ENCODE measurements around the gene HRCT1.
"Not testable (repeated sequence)": the region's sequence is repeated elsewhere in the genome, so short reads cannot be mapped to it uniquely, and the experiment has no call there.

Gene HRCT1

GRCh38 chr9:35870351-35870923, 35.6 kb upstream of the HRCT1 start, which contains the start of gene OR13J1:
Gene OR13J1 (minus strand): TSS chr9:35870401. CDS start chr9:35870401, 0 bp downstream.
- Mint-ChIP-seq H3K9me3 (no peaks in the 10 kb centered on the region), H3K4me3 (no peak within 1 kb of the TSS), H3K36me3 (ENCODE audit: low read depth) (no peaks in the 10 kb centered on the region), H3K27ac (no peak within 1 kb of the TSS), H3K27me3 (ENCODE audit: low read depth) (peaks cover 7% of the 10 kb centered on the region), H3K4me1 (ENCODE audit: low read depth) (no peaks in the 10 kb centered on the region)
- no peak for DNase-seq (ENCODE audit: low spot score)

GRCh38 chr9:35871545-35871944, 34.5 kb upstream of the HRCT1 start:
- H3K36me3 Mint-ChIP-seq (ENCODE audit: low read depth) = no peaks in the 10 kb centered on the region
- H3K4me1 Mint-ChIP-seq (ENCODE audit: low read depth) = no peaks in the 10 kb centered on the region
- H3K4me3 Mint-ChIP-seq = no peak overlapping the region
- DNase-seq (ENCODE audit: low spot score) = no peak
- peaks cover 1% of the 10 kb centered on the region for H3K9me3 Mint-ChIP-seq
- H3K27ac Mint-ChIP-seq = no peak overlapping the region
- H3K27me3 Mint-ChIP-seq (ENCODE audit: low read depth) = peaks cover 13% of the 10 kb centered on the region

GRCh38 chr9:35872505-35872904, 33.5 kb upstream of the HRCT1 start:
- H3K27me3 Mint-ChIP-seq (ENCODE audit: low read depth) = peaks cover 21% of the 10 kb centered on the region
- H3K9me3 Mint-ChIP-seq = peaks cover 10% of the 10 kb centered on the region
- no peak overlapping the region for H3K27ac Mint-ChIP-seq
- H3K4me3 Mint-ChIP-seq = no peak overlapping the region
- no peaks in the 10 kb centered on the region for H3K36me3 Mint-ChIP-seq (ENCODE audit: low read depth)
- no peaks in the 10 kb centered on the region for H3K4me1 Mint-ChIP-seq (ENCODE audit: low read depth)
- no peak for DNase-seq (ENCODE audit: low spot score)

- Mint-ChIP-seq H3K36me3 (ENCODE audit: low read depth) (no peaks in the 10 kb centered on the region), H3K4me3 (no peak overlapping the region), H3K9me3 (peaks cover 6% of the 10 kb centered on the region), H3K27ac (no peak overlapping the region), H3K4me1 (ENCODE audit: low read depth) (no peaks in the 10 kb centered on the region), H3K27me3 (ENCODE audit: low read depth) (peaks cover 50% of the 10 kb centered on the region)
- peak; percentile 52 for DNase-seq (ENCODE audit: low spot score)
Measured at GRCh38 chr9:35882263-35882848, 23.6 kb upstream of the HRCT1 start.

- DNase-seq (ENCODE audit: low spot score) = no peak
- Mint-ChIP-seq H3K27ac (no peak overlapping the region), H3K4me1 (ENCODE audit: low read depth) (no peaks in the 10 kb centered on the region), H3K9me3 (no peaks in the 10 kb centered on the region), H3K4me3 (no peak overlapping the region), H3K27me3 (ENCODE audit: low read depth) (peaks cover 43% of the 10 kb centered on the region), H3K36me3 (ENCODE audit: low read depth) (no peaks in the 10 kb centered on the region)
Measured at GRCh38 chr9:35882996-35883395, 23.0 kb upstream of the HRCT1 start.

GRCh38 chr9:35884908-35885307, 21.1 kb upstream of the HRCT1 start:
- not testable (repeated sequence) for H3K4me3 Mint-ChIP-seq; H3K4me1 Mint-ChIP-seq (ENCODE audit: low read depth); H3K9me3 Mint-ChIP-seq; H3K27ac Mint-ChIP-seq; H3K36me3 Mint-ChIP-seq (ENCODE audit: low read depth); DNase-seq (ENCODE audit: low spot score)
- peaks cover 39% of the 10 kb centered on the region for H3K27me3 Mint-ChIP-seq (ENCODE audit: low read depth)

GRCh38 chr9:35891646-35892045, 14.4 kb upstream of the HRCT1 start:
- no peaks in the 10 kb centered on the region for H3K36me3 Mint-ChIP-seq (ENCODE audit: low read depth)
- DNase-seq (ENCODE audit: low spot score) = no peak
- H3K4me3 Mint-ChIP-seq = no peak overlapping the region
- no peaks in the 10 kb centered on the region for H3K9me3 Mint-ChIP-seq
- H3K27ac Mint-ChIP-seq = no peak overlapping the region
- no peaks in the 10 kb centered on the region for H3K4me1 Mint-ChIP-seq (ENCODE audit: low read depth)
- peaks cover 39% of the 10 kb centered on the region for H3K27me3 Mint-ChIP-seq (ENCODE audit: low read depth)

GRCh38 chr9:35892051-35892450, 14.0 kb upstream of the HRCT1 start:
- Mint-ChIP-seq H3K4me1 (ENCODE audit: low read depth) (no peaks in the 10 kb centered on the region), H3K27ac (no peak overlapping the region), H3K4me3 (no peak overlapping the region), H3K36me3 (ENCODE audit: low read depth) (no peaks in the 10 kb centered on the region), H3K27me3 (ENCODE audit: low read depth) (peaks cover 37% of the 10 kb centered on the region), H3K9me3 (no peaks in the 10 kb centered on the region)
- no peak for DNase-seq (ENCODE audit: low spot score)

GRCh38 chr9:35896570-35896969, 9.4 kb upstream of the HRCT1 start:
- no peak for DNase-seq (ENCODE audit: low spot score)
- H3K36me3 Mint-ChIP-seq (ENCODE audit: low read depth) = no peaks in the 10 kb centered on the region
- no peaks in the 10 kb centered on the region for H3K9me3 Mint-ChIP-seq
- no peak overlapping the region for H3K27ac Mint-ChIP-seq
- no peak overlapping the region for H3K4me3 Mint-ChIP-seq
- H3K4me1 Mint-ChIP-seq (ENCODE audit: low read depth) = no peaks in the 10 kb centered on the region
- peaks cover 43% of the 10 kb centered on the region for H3K27me3 Mint-ChIP-seq (ENCODE audit: low read depth)

- not testable (repeated sequence) for H3K9me3 Mint-ChIP-seq; DNase-seq (ENCODE audit: low spot score); H3K4me3 Mint-ChIP-seq; H3K27ac Mint-ChIP-seq; H3K36me3 Mint-ChIP-seq (ENCODE audit: low read depth); H3K4me1 Mint-ChIP-seq (ENCODE audit: low read depth)
- H3K27me3 Mint-ChIP-seq (ENCODE audit: low read depth) = peaks cover 37% of the 10 kb centered on the region
Measured at GRCh38 chr9:35897376-35898099, 8.5 kb upstream of the HRCT1 start.

GRCh38 chr9:35898337-35898736, 7.7 kb upstream of the HRCT1 start:
- no peaks in the 10 kb centered on the region for H3K36me3 Mint-ChIP-seq (ENCODE audit: low read depth)
- peaks cover 39% of the 10 kb centered on the region for H3K27me3 Mint-ChIP-seq (ENCODE audit: low read depth)
- H3K27ac Mint-ChIP-seq = no peak overlapping the region
- H3K9me3 Mint-ChIP-seq = no peaks in the 10 kb centered on the region
- peaks cover 2% of the 10 kb centered on the region for H3K4me1 Mint-ChIP-seq (ENCODE audit: low read depth)
- H3K4me3 Mint-ChIP-seq = no peak overlapping the region
- no peak for DNase-seq (ENCODE audit: low spot score)

- DNase-seq (ENCODE audit: low spot score) = no peak
- Mint-ChIP-seq H3K27ac (no peak overlapping the region), H3K4me1 (ENCODE audit: low read depth) (peaks cover 2% of the 10 kb centered on the region), H3K36me3 (ENCODE audit: low read depth) (no peaks in the 10 kb centered on the region), H3K9me3 (no peaks in the 10 kb centered on the region), H3K27me3 (ENCODE audit: low read depth) (peaks cover 33% of the 10 kb centered on the region), H3K4me3 (no peak overlapping the region)
Measured at GRCh38 chr9:35899021-35899420, 7.0 kb upstream of the HRCT1 start.

GRCh38 chr9:35903049-35903448, 3.0 kb upstream of the HRCT1 start:
- Mint-ChIP-seq H3K27ac (no peak overlapping the region), H3K4me3 (no peak overlapping the region)

GRCh38 chr9:35904338-35904737, 1.7 kb upstream of the HRCT1 start:
- no peak overlapping the region for H3K27ac Mint-ChIP-seq
- peaks cover 8% of the 10 kb centered on the region for H3K27me3 Mint-ChIP-seq (ENCODE audit: low read depth)
- H3K36me3 Mint-ChIP-seq (ENCODE audit: low read depth) = no peaks in the 10 kb centered on the region
- H3K9me3 Mint-ChIP-seq = no peaks in the 10 kb centered on the region
- no peak overlapping the region for H3K4me3 Mint-ChIP-seq
- peaks cover 22% of the 10 kb centered on the region for H3K4me1 Mint-ChIP-seq (ENCODE audit: low read depth)
- no peak for DNase-seq (ENCODE audit: low spot score)

More at GRCh38 chr9:35903049-35903448, 3.0 kb upstream of the HRCT1 start:
- Mint-ChIP-seq H3K4me1 (ENCODE audit: low read depth) (peaks cover 10% of the 10 kb centered on the region), H3K27me3 (ENCODE audit: low read depth) (peaks cover 19% of the 10 kb centered on the region), H3K36me3 (ENCODE audit: low read depth) (no peaks in the 10 kb centered on the region), H3K9me3 (no peaks in the 10 kb centered on the region)
- DNase-seq (ENCODE audit: low spot score) = peak; percentile 29

Data from T-helper 2 cell treated with Interferon-gamma antibody and Interleukin-4, amounts not matched to agents 5 μg/mL and 100 μg/mL, for 36 hours (primary cell).